Urinary bladder (tissue), 4 donors: ENCODE measurements around the gene NR1D1. TPM values are rescaled to one million over a fixed set of nuclear protein-coding genes. Genes with fewer than 3 reads are reported as not detected.
A peak's percentile ranks its signal among the peaks of the same experiment; 100 is the strongest.
"Not testable (repeated sequence)": the region's sequence is repeated elsewhere in the genome, so short reads cannot be mapped to it uniquely, and the experiment has no call there.

Source experiments
- DNase-seq: peaks from one replicate; pipeline ENCODE4 v3.0.0-alpha.2; 2015; ENCODE audit errors: extremely low spot score
- H3K27ac ChIP-seq: one replicate; pipeline ENCODE4 v1.5.1; 2013; ENCODE audit warnings: low read depth, mild to moderate bottlenecking, moderate library complexity
- H3K36me3 ChIP-seq: one replicate; pipeline ENCODE4 v1.6.1; 2013; ENCODE audit warnings: mild to moderate bottlenecking, moderate library complexity; ENCODE audit not compliant: insufficient read depth
- H3K4me1 ChIP-seq: one replicate; pipeline ENCODE4 v1.6.1; 2013; ENCODE audit warnings: mild to moderate bottlenecking, moderate library complexity; ENCODE audit not compliant: insufficient read depth
- H3K4me3 ChIP-seq: one replicate; pipeline ENCODE4 v1.5.1; 2013; ENCODE audit warnings: low read depth, low read length
- WGBS: extraction: QIAGEN DNeasy Blood & Tissue Kit; methylation state at CpG from one replicate; pipeline ENCODE4 v1.1.7; 2013; 5-methylcytosine and 5-hydroxymethylcytosine counted together
- polyA plus RNA-seq: library from polyadenylated mRNA; stranded (reverse); fragments of 200-250 nt; gene quantifications from one replicate; pipeline ENCODE4 v1.2.3, GENCODE V29; 2013
- total RNA-seq: library from RNA; depleted of rRNA; stranded (reverse); fragments of >200 nt; gene quantifications from one replicate; pipeline ENCODE4 v1.2.3, GENCODE V29; 2014
- donor health status: healthy with polysubstance abuse.
- donor health status: healthy.

Gene NR1D1
- total RNA-seq (2.0 TPM), polyA plus RNA-seq (18.1 TPM)

DNA sequence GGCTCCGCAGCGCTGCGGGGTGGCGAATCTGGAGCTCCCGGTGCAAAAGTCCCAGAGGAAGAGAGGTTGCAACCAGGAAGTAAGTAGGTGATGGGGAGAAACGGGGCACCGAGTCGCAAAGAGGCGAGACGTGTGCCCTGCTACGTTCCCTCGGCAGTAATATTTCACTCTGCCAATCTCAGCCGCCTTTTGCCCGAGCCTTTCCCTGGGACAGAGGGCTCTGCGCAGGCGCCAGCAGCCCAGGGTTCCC is at the start of gene NR1D1:
TSS of gene NR1D1 (minus strand) at position 171 of the 250 bp plus-strand sequence. CDS start 495 bp downstream, outside the sequence.
- DNase-seq, result no peak
- peak within 1 kb of the TSS; percentile 92 for H3K27ac ChIP-seq
- under 1% methylated on average over 16 of the region's 16 CpGs for WGBS
- no peaks in the 10 kb centered on the region for H3K36me3 ChIP-seq
- peak within 1 kb of the TSS; percentile 83 for H3K4me3 ChIP-seq
- H3K4me1 ChIP-seq, result peaks cover 2% of the 10 kb centered on the region

DNA sequence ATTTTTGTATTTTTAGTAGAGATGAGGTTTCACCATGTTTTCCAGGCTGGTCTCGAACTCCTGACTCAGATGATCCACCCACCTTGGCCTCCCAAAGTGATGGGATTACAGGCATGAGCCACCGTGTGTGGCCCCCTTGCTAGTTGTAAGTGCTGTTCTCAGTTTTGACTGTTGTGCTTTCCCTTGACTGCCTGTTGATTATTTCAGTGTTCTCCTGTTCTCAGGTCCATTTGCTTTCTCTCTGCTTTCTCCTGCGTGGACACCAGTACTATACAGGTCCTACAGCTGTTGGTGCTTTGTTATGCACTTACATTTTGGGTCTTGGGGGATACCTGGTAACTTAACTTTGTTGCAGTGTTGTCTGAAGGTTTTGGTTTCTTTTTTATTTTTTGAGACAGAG is 48.1 kb upstream of the NR1D1 start:
- WGBS, result 82% methylated on average over 3 of the region's 3 CpGs

DNA sequence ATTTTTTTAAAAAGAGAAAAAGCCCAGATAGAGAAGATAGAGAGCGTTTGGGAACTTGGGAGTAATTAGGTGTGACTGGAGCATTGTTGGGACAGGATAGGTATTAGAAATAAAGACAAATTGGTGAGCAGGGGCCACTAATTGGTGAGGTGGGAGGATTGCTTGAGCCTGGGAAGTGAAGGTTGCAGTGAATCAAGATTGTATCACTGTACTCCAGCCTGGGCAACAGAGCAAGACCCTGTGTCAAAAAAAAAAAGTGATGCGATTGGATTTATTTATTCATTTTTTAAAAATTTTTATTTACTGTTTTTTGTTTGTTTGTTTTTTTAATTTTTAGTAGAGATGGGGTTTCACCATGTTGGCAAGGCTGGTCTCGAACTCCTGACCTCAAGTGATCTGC is 45.1 kb upstream of the NR1D1 start:
- no peak for DNase-seq
- Histone ChIP-seq H3K4me1 (no peaks in the 10 kb centered on the region), H3K27ac (no peak overlapping the region), H3K36me3 (peaks cover 2% of the 10 kb centered on the region), H3K4me3 (no peak overlapping the region)
- 92% methylated on average over 3 of the region's 3 CpGs for WGBS

More for the DNA sequence above, 48.1 kb upstream of the NR1D1 start:
- DNase-seq, result no peak
- Histone ChIP-seq H3K4me1 (no peaks in the 10 kb centered on the region), H3K4me3 (no peak overlapping the region), H3K27ac (no peak overlapping the region), H3K36me3 (peaks cover 5% of the 10 kb centered on the region)

DNA sequence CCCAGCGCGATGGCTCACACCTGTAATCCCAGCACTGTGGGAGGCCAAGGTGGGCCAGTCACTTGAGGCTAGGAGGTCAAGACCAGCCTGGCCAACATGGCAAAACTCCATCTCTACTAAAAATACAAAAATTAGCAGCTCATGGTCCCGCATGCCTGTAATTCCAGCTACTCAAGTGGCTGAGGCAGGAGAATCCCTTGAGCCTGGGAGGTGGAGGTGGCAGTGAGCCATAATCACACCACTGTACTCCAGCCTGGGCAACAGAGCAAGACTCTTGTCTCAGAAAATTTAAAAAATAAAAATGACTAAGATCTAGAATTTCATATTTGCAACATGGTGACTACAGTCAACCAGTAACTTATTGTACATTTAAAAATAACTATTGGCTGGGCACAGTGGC is 42.8 kb upstream of the NR1D1 start:
- not testable (repeated sequence) for H3K27ac ChIP-seq, H3K4me3 ChIP-seq, H3K4me1 ChIP-seq, DNase-seq, H3K36me3 ChIP-seq
- WGBS, result 91% methylated on average over 3 of the region's 3 CpGs

DNA sequence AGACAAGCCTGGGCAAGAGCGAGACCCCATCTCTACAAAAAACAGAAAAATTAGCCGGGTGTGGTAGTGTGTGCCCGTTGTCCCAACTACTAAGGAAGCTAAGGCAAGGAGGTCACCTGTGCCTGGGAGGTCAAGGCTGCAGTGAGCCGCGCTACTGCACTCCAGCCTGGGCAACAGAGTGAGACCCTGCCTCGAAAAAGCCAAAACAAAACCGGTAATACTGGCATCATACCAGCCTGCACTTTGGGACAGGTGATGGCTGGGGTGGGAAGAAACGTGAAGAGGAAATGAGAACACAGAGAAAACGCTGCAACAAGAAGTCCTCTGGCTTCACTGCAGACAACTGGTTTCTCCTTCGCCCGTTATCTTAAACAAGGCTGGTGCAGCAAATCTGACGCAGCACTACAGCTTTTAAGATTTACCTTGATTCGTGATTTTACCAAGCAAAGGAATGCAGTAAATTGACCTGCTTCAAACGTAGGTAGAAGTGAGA is 39.2 kb upstream of the NR1D1 start:
- 15% methylated on average over 14 of the region's 14 CpGs for WGBS
- peak overlapping the region; percentile 97 for H3K27ac ChIP-seq
- H3K36me3 ChIP-seq, result no peaks in the 10 kb centered on the region
- peak overlapping the region; percentile 41 for H3K4me3 ChIP-seq
- DNase-seq, result no peak
- H3K4me1 ChIP-seq, result no peaks in the 10 kb centered on the region

DNA sequence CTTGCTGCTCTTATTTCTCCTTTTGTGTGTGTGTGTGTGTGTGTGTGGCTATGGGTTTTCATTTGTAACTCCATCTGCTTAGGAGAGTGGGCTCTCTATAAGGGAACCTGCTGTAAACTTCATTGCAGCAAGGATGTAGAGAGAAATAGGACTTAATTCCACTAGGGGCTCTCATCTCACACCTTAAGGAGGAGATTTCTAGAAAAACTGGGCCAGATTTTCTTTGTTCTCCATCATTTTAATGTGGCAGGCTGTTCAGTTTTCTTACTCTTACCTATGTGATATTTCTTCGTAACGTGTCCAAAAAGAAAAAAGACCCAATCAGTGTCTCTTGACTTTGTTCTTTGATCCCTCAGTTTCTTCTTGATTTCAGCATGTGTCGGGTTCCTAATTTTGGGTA is 35.4 kb upstream of the NR1D1 start:
- WGBS, result 90% methylated on average over 3 of the region's 3 CpGs
- peaks cover 2% of the 10 kb centered on the region for H3K36me3 ChIP-seq
- no peak overlapping the region for H3K27ac ChIP-seq
- H3K4me3 ChIP-seq, result no peak overlapping the region
- no peaks in the 10 kb centered on the region for H3K4me1 ChIP-seq
- DNase-seq, result no peak

DNA sequence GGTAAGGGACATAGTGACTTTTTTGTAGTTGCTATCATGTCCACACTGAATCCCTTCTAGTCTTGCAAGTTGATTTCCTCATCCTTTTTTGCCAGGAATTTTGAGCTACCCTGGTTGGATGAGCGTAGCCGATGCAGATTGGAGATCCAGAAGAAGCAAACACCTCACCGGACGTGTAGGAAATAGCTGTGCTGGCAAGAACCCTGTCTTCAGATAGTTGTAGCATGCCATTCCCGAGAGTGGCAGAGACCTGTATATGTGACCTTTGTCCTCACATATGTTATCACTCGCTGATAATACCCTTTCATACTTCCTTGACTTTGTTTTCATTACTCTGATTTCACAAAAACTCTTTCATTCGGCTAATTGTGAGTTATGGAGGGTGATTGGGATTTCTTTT is 33.8 kb upstream of the NR1D1 start:
- Histone ChIP-seq H3K4me1 (no peaks in the 10 kb centered on the region), H3K36me3 (peaks cover 2% of the 10 kb centered on the region), H3K27ac (peak overlapping the region; percentile 25), H3K4me3 (no peak overlapping the region)
- no peak for DNase-seq
- 61% methylated on average over 7 of the region's 7 CpGs for WGBS

DNA sequence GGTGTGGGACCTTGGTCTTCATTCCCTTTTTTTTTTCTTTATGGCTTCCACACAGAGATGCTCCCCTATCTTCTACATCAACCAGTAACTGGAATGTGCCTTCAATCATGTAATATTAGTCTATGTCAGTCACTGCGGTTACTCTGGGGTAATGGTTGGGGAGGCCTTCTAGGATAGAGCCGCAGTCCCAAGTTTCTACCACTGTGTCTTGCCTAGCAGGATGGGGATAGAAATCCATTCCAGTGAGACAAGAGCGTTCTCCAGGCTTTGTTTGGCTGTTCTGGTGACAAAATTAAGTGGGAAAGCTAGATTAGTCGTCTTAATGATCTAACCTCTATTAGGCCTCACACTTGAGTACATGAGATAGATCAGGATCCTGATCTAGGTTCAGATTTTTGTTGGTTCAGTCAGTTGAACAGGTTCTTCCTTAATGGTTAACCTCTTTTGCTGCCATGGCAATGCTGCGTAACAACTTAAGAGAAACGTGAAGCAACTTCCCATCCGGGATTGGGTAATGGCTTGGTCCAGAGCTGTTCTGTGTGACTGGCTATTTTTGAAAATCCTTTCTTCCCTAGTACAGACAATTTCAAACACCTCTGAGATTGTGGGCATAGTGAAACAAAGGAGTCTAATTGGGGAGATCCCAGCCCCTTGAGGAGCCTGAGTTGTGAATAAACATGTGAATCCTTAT is 30.1 kb upstream of the NR1D1 start:
- DNase-seq, result no peak
- WGBS, result 81% methylated on average over 7 of the region's 7 CpGs
- Histone ChIP-seq H3K4me1 (no peaks in the 10 kb centered on the region), H3K36me3 (peaks cover 4% of the 10 kb centered on the region), H3K27ac (no peak overlapping the region), H3K4me3 (no peak overlapping the region)

DNA sequence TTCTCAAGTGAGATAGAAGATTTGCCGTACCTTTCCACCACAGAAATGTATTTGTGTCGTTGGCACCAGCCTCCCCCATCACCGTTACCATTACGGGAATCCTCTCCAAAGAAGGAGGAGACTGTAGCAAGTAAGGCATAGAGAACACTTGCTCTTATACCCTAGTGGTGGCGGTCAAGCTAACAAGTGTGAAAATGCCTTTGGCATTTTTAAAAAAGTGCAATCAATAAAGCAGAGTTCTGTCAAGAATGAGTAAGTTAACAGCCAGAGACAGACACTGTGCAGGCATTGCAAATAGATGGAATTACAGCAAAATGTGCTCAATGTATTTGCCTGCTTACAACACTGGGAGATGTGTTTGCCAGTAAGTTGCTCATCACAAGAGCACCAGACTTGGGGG is 29.1 kb upstream of the NR1D1 start:
- no peak overlapping the region for H3K4me3 ChIP-seq
- peak overlapping the region; percentile 29 for H3K27ac ChIP-seq
- DNase-seq, result no peak
- H3K36me3 ChIP-seq, result peaks cover 4% of the 10 kb centered on the region
- WGBS, result 71% methylated on average over 5 of the region's 5 CpGs
- H3K4me1 ChIP-seq, result no peaks in the 10 kb centered on the region

DNA sequence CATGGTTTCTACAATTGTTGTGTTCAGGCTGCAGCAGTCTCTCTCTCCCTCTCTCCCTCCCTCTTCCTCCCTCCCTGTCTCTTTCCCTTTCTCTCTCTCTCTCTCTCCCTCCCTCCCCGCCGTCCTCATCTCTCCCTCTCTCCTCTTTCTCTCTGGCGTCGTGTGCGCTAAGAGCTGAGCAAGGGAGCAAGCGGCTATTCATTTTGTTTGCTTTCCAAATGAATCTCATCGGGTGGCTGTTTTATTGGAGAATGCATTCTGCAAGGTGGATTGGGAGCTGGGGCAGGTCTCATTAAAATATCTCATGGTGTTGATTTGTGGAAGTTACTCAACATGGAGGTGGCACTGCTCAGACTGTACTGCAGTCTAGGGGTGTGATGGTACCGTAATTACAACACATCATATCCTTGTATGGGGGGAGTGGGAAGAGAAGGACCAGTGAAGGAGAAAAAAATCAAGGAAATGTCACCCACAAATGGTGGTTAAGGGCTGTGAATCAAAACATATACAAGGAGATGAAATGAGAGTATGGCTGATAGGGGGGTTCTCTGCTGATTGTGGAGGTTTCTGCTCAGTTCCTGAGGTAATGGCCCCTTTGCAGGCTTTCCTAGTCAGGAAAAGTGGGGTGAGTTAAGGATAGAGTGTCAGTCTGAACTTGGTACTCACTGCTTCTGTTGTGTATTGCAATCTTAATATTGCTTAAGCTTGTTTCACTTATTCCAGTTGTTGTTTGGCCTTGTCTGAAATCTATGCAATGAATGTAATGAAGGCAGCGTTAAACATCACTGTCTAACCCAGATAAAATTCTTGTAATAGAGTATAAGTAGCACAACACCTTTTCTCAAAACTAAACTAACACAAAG is 24.1 kb upstream of the NR1D1 start:
- 3% methylated on average over 9 of the region's 9 CpGs for WGBS
- Histone ChIP-seq H3K36me3 (peaks cover 2% of the 10 kb centered on the region), H3K4me1 (no peaks in the 10 kb centered on the region), H3K27ac (peak overlapping the region; percentile 1), H3K4me3 (peak overlapping the region; percentile 98)
- no peak for DNase-seq

DNA sequence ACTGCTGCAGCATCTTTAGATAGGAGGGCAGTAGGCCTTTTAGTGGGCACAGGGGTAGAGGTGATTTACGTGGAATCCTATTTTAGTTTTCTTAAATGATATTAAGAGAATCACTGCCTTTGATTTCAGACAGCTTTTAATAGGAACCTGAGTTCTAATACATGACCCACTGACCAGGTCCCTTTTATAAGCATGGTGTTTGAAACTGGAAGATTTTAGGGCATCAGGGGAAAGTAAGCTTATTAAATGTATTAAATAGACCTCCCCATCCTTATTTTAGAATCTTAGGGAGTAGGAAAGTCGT is 23.4 kb upstream of the NR1D1 start:
- no peak for DNase-seq
- H3K4me1 ChIP-seq, result no peaks in the 10 kb centered on the region
- H3K36me3 ChIP-seq, result peaks cover 2% of the 10 kb centered on the region
- H3K4me3 ChIP-seq, result peak overlapping the region; percentile 98
- under 1% methylated on average over 2 of the region's 2 CpGs for WGBS
- peak overlapping the region; percentile 97 for H3K27ac ChIP-seq

DNA sequence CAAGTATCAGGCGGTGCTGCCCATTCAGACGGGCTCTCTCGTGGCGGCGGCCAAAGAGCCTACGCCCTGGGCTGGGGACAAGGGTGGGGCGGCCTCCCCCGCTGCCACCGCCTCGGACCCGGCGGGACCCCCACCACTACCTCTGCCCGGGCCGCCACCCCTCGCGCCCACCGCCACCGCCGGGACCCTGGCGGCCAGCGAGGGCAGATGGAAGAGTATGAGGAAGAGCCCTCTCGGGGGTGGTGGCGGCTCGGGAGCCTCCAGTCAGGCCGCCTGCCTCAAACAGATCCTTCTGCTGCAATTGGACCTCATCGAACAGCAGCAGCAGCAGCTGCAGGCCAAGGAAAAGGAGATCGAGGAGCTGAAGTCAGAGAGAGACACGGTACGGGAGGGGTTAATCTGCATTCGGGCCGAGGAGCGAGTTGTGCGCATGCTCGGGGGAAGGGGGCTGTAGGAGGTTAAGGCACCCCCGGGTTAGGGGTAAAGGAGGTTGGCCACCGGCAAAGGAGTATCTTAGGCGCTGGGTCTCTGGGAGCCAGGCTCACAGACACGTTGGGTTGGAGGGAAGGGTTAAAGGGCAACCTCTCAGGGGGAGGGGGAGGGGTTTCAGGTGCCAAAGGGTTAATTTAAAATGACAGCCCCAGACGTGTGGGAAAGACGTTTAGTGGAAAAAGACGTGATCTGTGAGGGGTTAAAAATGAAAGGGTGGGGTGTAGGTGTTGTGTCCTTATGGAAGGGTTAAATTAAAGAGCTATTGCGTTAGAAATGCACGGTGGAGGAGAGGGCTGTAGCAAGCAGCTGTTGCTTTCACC is 22.8 kb upstream of the NR1D1 start:
- no peak for DNase-seq
- Histone ChIP-seq H3K36me3 (peaks cover 2% of the 10 kb centered on the region), H3K4me3 (peak overlapping the region; percentile 98), H3K27ac (peak overlapping the region; percentile 97), H3K4me1 (no peaks in the 10 kb centered on the region)
- WGBS, result under 1% methylated on average over 43 of the region's 43 CpGs

DNA sequence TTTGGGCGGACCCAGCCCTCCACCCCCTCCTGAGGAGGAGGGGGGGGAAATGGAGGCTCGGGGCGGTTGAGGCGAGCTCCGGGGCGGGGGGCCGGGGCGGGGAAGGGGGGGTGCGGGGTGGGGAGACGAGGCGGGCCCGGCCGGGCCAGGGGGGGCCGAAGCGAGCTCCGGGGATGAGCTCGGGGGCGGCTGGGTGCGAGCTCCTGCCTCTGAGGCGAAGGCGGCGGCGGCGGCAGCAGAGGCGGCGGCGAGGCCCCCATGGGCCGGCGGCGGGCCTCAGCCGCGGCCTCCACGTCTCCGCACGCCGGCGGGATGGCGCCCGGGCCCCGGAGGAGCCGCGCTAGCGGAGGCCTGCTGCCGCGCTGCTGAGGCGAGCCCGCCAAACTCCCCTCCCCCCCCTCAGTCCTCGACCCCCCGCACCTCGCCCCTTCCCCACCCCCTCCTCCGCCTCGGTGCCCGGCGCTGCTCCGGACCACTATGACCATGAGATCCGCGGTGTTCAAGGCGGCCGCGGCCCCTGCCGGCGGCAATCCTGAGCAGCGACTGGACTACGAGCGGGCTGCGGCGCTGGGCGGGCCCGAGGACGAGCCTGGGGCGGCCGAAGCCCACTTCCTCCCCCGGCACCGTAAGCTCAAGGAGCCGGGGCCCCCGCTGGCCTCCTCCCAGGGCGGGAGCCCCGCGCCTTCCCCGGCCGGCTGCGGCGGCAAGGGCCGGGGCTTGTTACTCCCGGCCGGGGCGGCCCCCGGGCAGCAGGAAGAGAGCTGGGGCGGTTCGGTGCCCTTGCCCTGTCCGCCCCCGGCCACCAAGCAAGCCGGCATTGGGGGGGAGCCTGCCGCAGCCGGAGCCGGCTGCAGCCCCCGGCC is 22.0 kb upstream of the NR1D1 start:
- no peak for DNase-seq
- peak overlapping the region; percentile 97 for H3K27ac ChIP-seq
- no peaks in the 10 kb centered on the region for H3K4me1 ChIP-seq
- H3K36me3 ChIP-seq, result peaks cover 2% of the 10 kb centered on the region
- H3K4me3 ChIP-seq, result peak overlapping the region; percentile 98
- whole genome bisulfite sequencing, result under 1% methylated on average over 94 of the region's 97 CpGs
